IPS DF 6.9 (cell line): ENCODE data around the gene PTOV1.

Experiments
- DNase-seq: peaks from one replicate; pipeline ENCODE4 v3.0.0-alpha.2; 2013; ENCODE audit warnings: low read depth, low spot score
- H3K27ac ChIP-seq: one replicate; pipeline ENCODE4 v1.5.1; 2013; ENCODE audit warnings: low read length, control low read depth
- H3K27me3 ChIP-seq: 2 replicates; pipeline ENCODE4 v1.6.1; 2013; ENCODE audit warnings: mild to moderate bottlenecking, low read length; ENCODE audit not compliant: control insufficient read depth, insufficient read depth
- H3K36me3 ChIP-seq: 2 replicates; pipeline ENCODE4 v1.6.1; 2013; ENCODE audit warnings: low read length; ENCODE audit not compliant: control insufficient read depth, insufficient read depth
- H3K4me1 ChIP-seq: 2 replicates; pipeline ENCODE4 v1.6.1; 2013; ENCODE audit warnings: low read length; ENCODE audit not compliant: control insufficient read depth, insufficient read depth
- H3K4me3 ChIP-seq: 2 replicates; pipeline ENCODE4 v1.5.1; 2013; ENCODE audit warnings: mild to moderate bottlenecking, low read length
- H3K9me3 ChIP-seq: 2 replicates; pipeline ENCODE4 v1.6.1; 2013; ENCODE audit warnings: low read length, inconsistent platforms; ENCODE audit not compliant: control insufficient read depth, insufficient read depth
- WGBS: extraction: QIAGEN DNeasy Blood & Tissue Kit; methylation state at CpG from one replicate; pipeline ENCODE4 v1.1.7; 2013; ENCODE audit warnings: mixed read lengths, missing lambda C conversion rate; ENCODE audit not compliant: insufficient read length, insufficient coverage; 5-methylcytosine and 5-hydroxymethylcytosine counted together

PTOV1 gene

GRCh38 chr19:49843265-49843664, 7.7 kb upstream of the PTOV1 start:
- Histone ChIP-seq H3K4me1 (no peaks in the 10 kb centered on the region), H3K36me3 (peaks cover 2% of the 10 kb centered on the region; the same call in 1 of the 2 replicates), H3K27me3 (no peaks in the 10 kb centered on the region), H3K27ac (no peak overlapping the region), H3K4me3 (no peak overlapping the region), H3K9me3 (no peaks in the 10 kb centered on the region)
- no CpG with 5 or more reads among the region's 3 CpGs for WGBS
- no peak for DNase-seq

GRCh38 chr19:49844138-49845095, 6.5 kb upstream of the PTOV1 start:
- H3K4me1 ChIP-seq = no peaks in the 10 kb centered on the region
- H3K27me3 ChIP-seq = no peaks in the 10 kb centered on the region
- no peaks in the 10 kb centered on the region for H3K9me3 ChIP-seq
- H3K36me3 ChIP-seq = no peaks in the 10 kb centered on the region
- no peak overlapping the region for H3K27ac ChIP-seq
- WGBS = no CpG with 5 or more reads among the region's 18 CpGs
- H3K4me3 ChIP-seq = no peak overlapping the region
- no peak for DNase-seq

DNA sequence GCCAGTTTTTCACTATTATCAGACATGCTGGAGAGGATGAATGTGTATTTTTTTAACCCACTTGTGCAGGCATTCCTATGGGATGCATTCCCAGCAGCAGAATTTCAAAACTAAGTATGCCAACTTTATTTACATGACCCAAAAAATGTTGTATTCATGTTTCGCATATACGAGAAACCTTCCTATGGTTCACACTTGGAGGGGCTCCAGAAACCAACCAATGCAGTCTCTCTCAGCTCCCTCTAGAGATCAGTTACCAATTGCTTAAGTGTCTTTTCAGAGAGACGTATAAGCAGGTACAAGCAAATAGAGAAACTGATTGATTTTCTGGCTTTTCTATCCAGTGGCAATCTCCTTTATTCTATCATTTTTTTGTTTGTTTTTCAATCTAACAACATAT, 5.5 kb upstream of the PTOV1 start:
- WGBS = no CpG with 5 or more reads among the region's 3 CpGs
- no peaks in the 10 kb centered on the region for H3K27me3 ChIP-seq
- H3K4me1 ChIP-seq = peaks cover 3% of the 10 kb centered on the region; the same call in 1 of the 2 replicates
- no peaks in the 10 kb centered on the region for H3K9me3 ChIP-seq
- no peak for DNase-seq
- no peak overlapping the region for H3K27ac ChIP-seq
- no peak overlapping the region for H3K4me3 ChIP-seq
- no peaks in the 10 kb centered on the region for H3K36me3 ChIP-seq

GRCh38 chr19:49846408-49846807, 4.6 kb upstream of the PTOV1 start:
- WGBS = no CpG with 5 or more reads among the region's 5 CpGs
- no peaks in the 10 kb centered on the region for H3K9me3 ChIP-seq
- no peak for DNase-seq
- H3K4me1 ChIP-seq = peaks cover 3% of the 10 kb centered on the region; the same call in 1 of the 2 replicates
- H3K27me3 ChIP-seq = no peaks in the 10 kb centered on the region
- H3K27ac ChIP-seq = no peak overlapping the region
- no peak overlapping the region for H3K4me3 ChIP-seq
- no peaks in the 10 kb centered on the region for H3K36me3 ChIP-seq

- DNase-seq = no peak
These were observed 2.9 kb upstream of the PTOV1 start for GRCh38 chr19:49847731-49848696.

DNA sequence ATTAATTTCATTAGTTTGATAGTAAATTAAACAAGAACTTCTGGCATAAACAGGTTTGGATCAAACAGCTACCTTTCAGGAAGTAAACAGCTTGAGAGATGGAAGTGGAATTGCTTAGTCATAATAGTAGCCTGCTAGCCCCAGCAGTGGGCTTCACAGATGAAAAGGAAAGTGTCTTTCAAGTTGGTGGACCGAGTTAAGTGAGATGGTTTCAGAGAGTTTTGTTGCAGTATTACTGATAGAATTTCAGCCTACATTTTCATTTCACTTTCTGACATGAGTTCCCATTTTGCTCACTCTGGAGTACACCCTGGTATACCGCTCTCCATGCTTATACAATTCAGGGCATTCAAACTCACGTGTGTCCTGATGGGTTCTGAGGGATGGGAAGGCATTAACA, 2.0 kb upstream of the PTOV1 start:
- H3K4me1 ChIP-seq = peaks cover 3% of the 10 kb centered on the region; the same call in 1 of the 2 replicates
- DNase-seq = no peak
- no CpG with 5 or more reads among the region's 3 CpGs for WGBS

More at GRCh38 chr19:49847731-49848696, 2.9 kb upstream of the PTOV1 start:
- H3K9me3 ChIP-seq = no peaks in the 10 kb centered on the region
- H3K4me3 ChIP-seq = no peak overlapping the region
- H3K27ac ChIP-seq = no peak overlapping the region
- H3K4me1 ChIP-seq = peaks cover 3% of the 10 kb centered on the region; the same call in 1 of the 2 replicates
- peaks cover 2% of the 10 kb centered on the region; the same call in 1 of the 2 replicates for H3K36me3 ChIP-seq
- no CpG with 5 or more reads among the region's 10 CpGs for WGBS
- H3K27me3 ChIP-seq = no peaks in the 10 kb centered on the region

DNA sequence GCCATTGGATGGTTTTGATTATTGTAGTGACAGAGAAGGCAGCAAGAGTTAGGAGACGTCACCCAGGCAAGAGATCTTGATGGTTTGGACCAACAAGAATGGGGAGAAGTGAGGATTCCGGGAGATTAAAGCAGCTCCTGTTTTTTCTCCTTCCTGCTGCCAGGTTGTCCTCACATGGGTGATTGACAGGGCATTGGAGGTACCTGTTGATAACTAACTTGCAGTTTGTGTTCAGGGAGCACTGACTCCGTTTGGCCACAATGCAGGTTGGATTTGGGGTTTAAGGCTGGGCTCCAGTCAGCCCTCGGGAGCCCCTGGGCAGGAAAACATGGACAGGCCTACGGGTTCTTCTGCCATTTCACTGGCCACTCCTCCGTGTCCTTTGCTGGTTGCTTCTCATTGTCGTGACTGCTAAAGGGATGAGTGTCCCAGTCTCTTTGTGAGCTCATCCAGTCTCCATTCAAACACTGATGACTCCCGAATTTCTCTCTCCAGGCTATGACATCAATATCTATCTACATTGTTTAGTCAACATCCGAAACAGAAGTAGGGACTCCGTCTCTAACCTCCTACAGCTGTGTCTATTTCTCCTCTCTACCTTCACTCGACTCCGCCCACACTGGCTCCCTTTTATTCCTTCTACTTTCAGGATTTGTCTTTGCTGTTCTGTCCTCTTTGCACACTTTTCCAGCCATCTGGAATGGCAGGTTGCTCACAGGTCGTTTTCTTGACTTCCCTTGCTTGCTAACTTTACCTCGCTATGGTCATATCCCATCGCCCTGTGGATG, 1.3 kb upstream of the PTOV1 start:
- Histone ChIP-seq H3K27me3 (no peaks in the 10 kb centered on the region), H3K36me3 (peaks cover 8% of the 10 kb centered on the region), H3K4me3 (no peak overlapping the region; the same call in 1 of the 2 replicates), H3K9me3 (no peaks in the 10 kb centered on the region), H3K4me1 (peaks cover 3% of the 10 kb centered on the region; the same call in 1 of the 2 replicates), H3K27ac (no peak overlapping the region)
- no peak for DNase-seq
- 100% methylated on average over 2 of the region's 15 CpGs for WGBS

More for the DNA sequence above, 2.0 kb upstream of the PTOV1 start:
- no peaks in the 10 kb centered on the region for H3K27me3 ChIP-seq
- H3K9me3 ChIP-seq = no peaks in the 10 kb centered on the region
- H3K36me3 ChIP-seq = peaks cover 2% of the 10 kb centered on the region
- no peak overlapping the region for H3K4me3 ChIP-seq
- no peak overlapping the region for H3K27ac ChIP-seq

GRCh38 chr19:49850221-49850486, 805 bp upstream of the PTOV1 start:
- Histone ChIP-seq H3K27ac (no peak overlapping the region), H3K4me3 (peak overlapping the region; percentile 45; the same call in 1 of the 2 replicates), H3K27me3 (no peaks in the 10 kb centered on the region), H3K9me3 (no peaks in the 10 kb centered on the region), H3K4me1 (peaks cover 3% of the 10 kb centered on the region; the same call in 1 of the 2 replicates), H3K36me3 (peaks cover 9% of the 10 kb centered on the region)
- no CpG with 5 or more reads among the region's 12 CpGs for WGBS
- DNase-seq = no peak

DNA sequence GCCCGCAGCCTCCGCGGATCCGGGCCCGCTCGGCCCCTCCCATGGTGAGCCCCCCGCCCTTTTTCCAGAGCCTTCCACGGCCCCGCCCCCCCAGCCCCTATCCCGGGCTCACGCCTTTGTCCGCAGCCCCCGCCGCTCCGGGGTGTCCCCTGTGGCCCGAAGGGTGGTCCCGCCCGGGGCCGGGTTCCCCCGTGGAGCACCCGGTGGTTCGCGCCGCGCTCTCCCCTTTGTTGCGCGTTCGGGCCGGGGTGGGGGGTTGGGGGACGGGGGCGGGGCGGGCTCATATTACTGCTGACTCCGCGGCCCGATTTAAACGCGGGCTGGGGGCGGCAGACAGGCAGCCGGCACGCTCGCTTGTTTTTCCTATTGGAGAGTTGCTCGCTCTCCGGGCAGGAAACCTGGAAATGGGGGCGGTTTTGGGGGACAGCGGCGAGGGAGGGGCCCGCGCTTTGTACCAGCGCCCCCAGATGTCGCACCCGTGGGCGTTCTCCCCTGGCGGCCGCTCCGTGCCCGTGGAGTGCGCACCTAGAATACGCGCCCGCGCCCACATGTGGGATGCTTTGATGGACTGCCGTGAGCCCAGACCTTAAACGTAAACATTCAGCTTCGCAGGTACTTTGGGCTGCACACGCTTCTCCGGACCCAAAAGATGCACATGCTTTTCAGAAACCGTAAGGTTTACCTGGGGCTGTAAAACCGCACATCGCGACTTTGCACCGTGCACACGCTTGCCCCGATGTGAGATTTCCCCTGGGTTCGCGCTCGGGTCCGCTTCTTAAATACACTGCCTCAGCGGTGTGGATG, 699 bp downstream of the PTOV1 start:
- Histone ChIP-seq H3K27ac (no peak overlapping the region), H3K4me1 (peaks cover 3% of the 10 kb centered on the region; the same call in 1 of the 2 replicates), H3K9me3 (no peaks in the 10 kb centered on the region), H3K4me3 (peak overlapping the region; percentile 58; the same call in 1 of the 2 replicates), H3K27me3 (no peaks in the 10 kb centered on the region), H3K36me3 (peaks cover 15% of the 10 kb centered on the region)
- no peak for DNase-seq
- no CpG with 5 or more reads among the region's 78 CpGs for WGBS
